Naive thymus-derived CD4-positive, alpha-beta T cell (primary cell): Measurements from ENCODE around the gene EMC10. TPM values are rescaled to one million over a fixed set of nuclear protein-coding genes. Genes with fewer than 3 reads are reported as not detected.

ENCODE experiments used
- ATAC-seq: fragments of 150-1000 bp; cut with Tn5 transposase; 2 replicates; pipeline ENCODE4 v1.10.0; 2021; ENCODE audit warnings: mild to moderate bottlenecking, moderate library complexity
- CTCF ChIA-PET: fragments of 350-600 bp; sonication (Branson Sonifier 250); formaldehyde crosslinking; loops from one replicate; lab custom pipeline; 2021; ENCODE audit warnings: antibody characterized with exemption; lab: Charles Lee
- POLR2A ChIA-PET: fragments of 350-600 bp; sonication (Branson Sonifier 250); formaldehyde crosslinking; loops from one replicate; lab custom pipeline; 2021; ENCODE audit warnings: antibody characterized with exemption, inconsistent platforms; lab: Charles Lee
- DNase-seq, 9 donors: peaks; one replicate each; pipeline versions ENCODE4 v3.0.0 to v3.0.0-alpha.2; 2020 to 2022; ENCODE audit warnings: mixed read lengths in 1 of 9
- H3K27ac ChIP-seq: one replicate; pipeline ENCODE4 v1.7.0; 2013; ENCODE audit warnings: mild to moderate bottlenecking, low read depth, low read length, moderate library complexity
- H3K27me3 ChIP-seq, 2 donors: one replicate each; pipeline ENCODE4 v1.7.0; 2013; ENCODE audit warnings: low read length in 2 of 2, mild to moderate bottlenecking in 2 of 2, moderate library complexity in 2 of 2; ENCODE audit not compliant: control insufficient read depth in 2 of 2, insufficient read depth in 2 of 2
- H3K36me3 ChIP-seq, 3 experiments: 1 replicate in 2 of 3; 2 replicates in 1 of 3; pipeline ENCODE4 v1.7.0; 2013; ENCODE audit warnings: low read length in 3 of 3, mild to moderate bottlenecking in 3 of 3, moderate library complexity in 1 of 3; ENCODE audit not compliant: insufficient read depth in 3 of 3, control insufficient read depth in 2 of 3
- H3K4me1 ChIP-seq, 2 donors: one replicate each; pipeline ENCODE4 v1.7.0; 2013; ENCODE audit warnings: low read length in 2 of 2, mild to moderate bottlenecking in 2 of 2, moderate library complexity in 1 of 2; ENCODE audit not compliant: control insufficient read depth in 2 of 2, insufficient read depth in 2 of 2
- H3K4me3 ChIP-seq: 2 replicates; pipeline ENCODE4 v1.7.0; 2013; ENCODE audit warnings: mild to moderate bottlenecking, low read length
- H3K9me3 ChIP-seq, 3 experiments: 1 replicate in 2 of 3; 2 replicates in 1 of 3; pipeline ENCODE4 v1.7.0; 2013; ENCODE audit warnings: low read length in 3 of 3; ENCODE audit not compliant: control insufficient read depth in 2 of 3
- H3K27ac Mint-ChIP-seq, 9 donors: one replicate each; pipeline ENCODE4 v1.8.0; 2020 to 2022; ENCODE audit warnings: mixed read lengths in 9 of 9, mild to moderate bottlenecking in 8 of 9, moderate library complexity in 5 of 9, inconsistent platforms in 2 of 9
- H3K27me3 Mint-ChIP-seq, 5 donors: one replicate each; pipeline ENCODE4 v1.8.0; 2021 to 2022; ENCODE audit warnings: mixed read lengths in 5 of 5, mild to moderate bottlenecking in 1 of 5
- H3K36me3 Mint-ChIP-seq, 5 donors: one replicate each; pipeline ENCODE4 v1.8.0; 2020 to 2022; ENCODE audit warnings: mixed read lengths in 5 of 5, mild to moderate bottlenecking in 3 of 5, inconsistent platforms in 1 of 5
- H3K4me1 Mint-ChIP-seq, 7 donors: one replicate each; pipeline ENCODE4 v1.8.0; 2020 to 2022; ENCODE audit warnings: mixed read lengths in 7 of 7, mild to moderate bottlenecking in 3 of 7, inconsistent platforms in 1 of 7
- H3K4me3 Mint-ChIP-seq, 10 donors: one replicate each; pipeline ENCODE4 v1.8.0; 2020 to 2022; ENCODE audit warnings: mild to moderate bottlenecking in 10 of 10, mixed read lengths in 10 of 10, moderate library complexity in 6 of 10, inconsistent platforms in 2 of 10
- H3K9me3 Mint-ChIP-seq, 11 donors: one replicate each; pipeline ENCODE4 v1.8.0; 2020 to 2022; ENCODE audit warnings: mixed read lengths in 11 of 11, mild to moderate bottlenecking in 4 of 11, inconsistent platforms in 1 of 11, moderate library complexity in 1 of 11
- intact Hi-C, 2 donors: fragments of 100-400 bp; cut with micrococcal nuclease; formaldehyde crosslinking; loops; one replicate each; pipeline ENCODE4 v1.15.1; 2023
- polyA plus RNA-seq, 2 donors: library from polyadenylated mRNA; unstranded; fragments of 300-500 nt; fragmentation: Illumina TruSeq; gene quantifications; one replicate each; pipeline ENCODE4 v1.2.3, GENCODE V29; 2021
- total RNA-seq, 6 experiments: library from RNA in 5 of 6; stranded (reverse) in 5 of 6; gene quantifications; 1 replicate in 5 of 6; 2 replicates in 1 of 6; pipeline ENCODE4 v1.2.3 and lab custom pipeline; 2021 to 2026

The EMC10 gene
- 10 to 100 TPM; 75.5 to 95.2 (median 88.1) TPM for total RNA-seq
- 10 to 100 TPM in 1 of 2 donors, 1 to 10 TPM in 1; 8.7 to 11.0 TPM for polyA plus RNA-seq
- total RNA-seq (lab: John Stamatoyannopoulos, UW), result 91.1 reads per million, percentile 83 among the genes with 10 or more reads in this experiment

GRCh38 chr19:50476224-50476906 is at the start of gene EMC10, which contains the start of gene GARIN5A:
TSS of gene EMC10 (plus strand) at chr19:50476507. CDS start at chr19:50476545, 38 bp downstream.
TSS of gene GARIN5A (minus strand) at chr19:50476848. CDS start at chr19:50476388, 460 bp downstream.
- intact Hi-C loops, result loop anchor here (1.0 kb wide), 9 partner anchors 35 to 451 kb away; partner anchors contain the start of genes JOSD2 (in 2 of the 2), KCNC3 (in 1 of the 2), NR1H2 (in 1 of the 2) and POLD1 (in 1 of the 2)
- Mint-ChIP-seq H3K36me3 (peaks cover 3 to 11% (median 8%) of the 10 kb centered on the region in 5 donors), H3K4me3 (peak within 1 kb of the TSS; percentile 94 to 99 (median 98)), H3K4me1 (peaks cover 21 to 36% (median 27%) of the 10 kb centered on the region in 7 donors), H3K27me3 (no peaks in the 10 kb centered on the region), H3K27ac (peak within 1 kb of the TSS; percentile 88 to 98 (median 96)), H3K9me3 (peaks cover 0 to 13% (median 0%) of the 10 kb centered on the region in 11 donors)
- Histone ChIP-seq H3K4me3 (peak within 1 kb of the TSS; percentile 96), H3K9me3 (no peaks in the 10 kb centered on the region), H3K4me1 (peaks cover 14 to 19% of the 10 kb centered on the region in 2 donors), H3K36me3 (peaks cover 0 to 40% (median 0%) of the 10 kb centered on the region in 3 experiments), H3K27me3 (no peaks in the 10 kb centered on the region), H3K27ac (peak within 1 kb of the TSS; percentile 96)
- CTCF ChIA-PET, result no interaction called here
- POLR2A ChIA-PET, result interaction anchor here (0.6 to 0.8 kb wide), 2 partner anchors 34 kb away, joined by 3 read pairs; partner anchors contain the start of gene JOSD2
- DNase-seq (peak; percentile 92 to 96 (median 95)), ATAC-seq (peak; percentile 97)

DNA sequence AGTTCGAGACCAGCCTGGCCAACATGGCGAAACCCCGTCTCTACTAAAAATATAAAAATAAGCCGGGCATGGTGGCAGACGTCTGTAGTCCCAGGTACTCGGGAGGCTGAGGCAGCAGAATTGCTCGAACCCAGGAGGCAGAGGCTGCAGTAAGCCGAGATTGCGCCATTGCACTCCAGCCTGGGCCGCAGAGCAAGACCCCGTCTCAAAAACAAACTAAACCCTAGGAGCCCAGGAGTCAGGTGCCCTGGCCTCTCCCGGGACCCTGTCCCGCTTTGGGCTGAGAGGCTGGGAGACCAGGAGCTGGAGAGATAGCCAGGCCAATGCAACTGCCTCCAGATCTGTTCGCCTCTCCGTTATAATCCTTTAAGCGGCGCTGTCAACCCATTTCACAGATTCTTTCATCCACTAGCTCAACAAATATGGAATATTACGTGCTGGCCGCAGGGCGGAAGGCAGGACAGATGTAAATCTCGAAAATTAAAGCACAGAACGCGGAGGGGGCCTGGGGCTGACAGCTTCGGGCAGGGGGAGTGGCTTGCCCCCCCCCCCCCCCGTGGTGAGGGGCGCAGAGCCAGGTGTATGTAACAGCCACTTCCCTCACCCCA is 48.9 kb upstream of the EMC10 start:
- H3K4me3 ChIP-seq, result peak overlapping the region; percentile 27
- ATAC-seq (no peak), DNase-seq (no peak)
- H3K27me3 Mint-ChIP-seq, result peaks cover 0 to 12% (median 5%) of the 10 kb centered on the region in 5 donors
- H3K4me3 Mint-ChIP-seq, result peak overlapping the region in 8 of 10 donors; percentile 53 to 80 (median 74)
- no peaks in the 10 kb centered on the region for H3K9me3 Mint-ChIP-seq
- intact Hi-C loops, result no loop called here
- peak overlapping the region in 2 of 9 donors; percentile 62 to 72 for H3K27ac Mint-ChIP-seq
- peaks cover 0 to 12% of the 10 kb centered on the region in 2 donors for H3K4me1 ChIP-seq
- no peaks in the 10 kb centered on the region for H3K36me3 ChIP-seq
- H3K4me1 Mint-ChIP-seq, result peaks cover 0 to 18% (median 16%) of the 10 kb centered on the region in 7 donors
- CTCF ChIA-PET, result interaction anchor here (0.7 to 0.8 kb wide), 2 partner anchors 70 to 494 kb away, joined by 3 read pairs; no protein-coding TSS in a partner anchor
- POLR2A ChIA-PET, result interaction anchor here (0.6 to 0.8 kb wide), 3 partner anchors 10 to 835 kb away, joined by 3 read pairs; no protein-coding TSS in a partner anchor
- no peaks in the 10 kb centered on the region for H3K27me3 ChIP-seq
- H3K27ac ChIP-seq, result peak overlapping the region; percentile 46
- H3K36me3 Mint-ChIP-seq, result no peaks in the 10 kb centered on the region
- H3K9me3 ChIP-seq, result no peaks in the 10 kb centered on the region

DNA sequence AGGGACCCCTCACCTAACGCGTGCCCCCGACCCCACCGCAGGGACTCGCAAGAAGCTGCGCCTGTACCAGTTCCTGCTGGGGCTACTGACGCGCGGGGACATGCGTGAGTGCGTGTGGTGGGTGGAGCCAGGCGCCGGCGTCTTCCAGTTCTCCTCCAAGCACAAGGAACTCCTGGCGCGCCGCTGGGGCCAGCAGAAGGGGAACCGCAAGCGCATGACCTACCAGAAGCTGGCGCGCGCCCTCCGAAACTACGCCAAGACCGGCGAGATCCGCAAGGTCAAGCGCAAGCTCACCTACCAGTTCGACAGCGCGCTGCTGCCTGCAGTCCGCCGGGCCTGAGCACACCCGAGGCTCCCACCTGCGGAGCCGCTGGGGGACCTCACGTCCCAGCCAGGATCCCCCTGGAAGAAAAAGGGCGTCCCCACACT is 48.3 kb upstream of the EMC10 start:
- ChIA-PET POLR2A (interaction anchor here (0.6 to 0.8 kb wide), 2 partner anchors 9 to 304 kb away, joined by 3 read pairs; no protein-coding TSS in a partner anchor), CTCF (interaction anchor here (0.8 kb wide), 1 partner anchor 71 kb away, joined by 3 read pairs; no protein-coding TSS in a partner anchor)
- Mint-ChIP-seq H3K27ac (peak overlapping the region in 2 of 9 donors; percentile 12 to 72), H3K4me3 (peak overlapping the region; percentile 53 to 80 (median 74)), H3K36me3 (no peaks in the 10 kb centered on the region), H3K9me3 (no peaks in the 10 kb centered on the region), H3K4me1 (peaks cover 0 to 20% (median 16%) of the 10 kb centered on the region in 7 donors), H3K27me3 (peaks cover 0 to 15% (median 8%) of the 10 kb centered on the region in 5 donors)
- ATAC-seq (peak; percentile 62), DNase-seq (peak; percentile 30 to 70 (median 49))
- intact Hi-C loops, result no loop called here
- H3K27ac ChIP-seq, result peak overlapping the region; percentile 46
- H3K36me3 ChIP-seq, result no peaks in the 10 kb centered on the region
- H3K9me3 ChIP-seq, result no peaks in the 10 kb centered on the region
- H3K27me3 ChIP-seq, result no peaks in the 10 kb centered on the region
- H3K4me1 ChIP-seq, result peaks cover 0 to 12% of the 10 kb centered on the region in 2 donors
- peak overlapping the region; percentile 27 for H3K4me3 ChIP-seq

- no peaks in the 10 kb centered on the region for H3K36me3 ChIP-seq
- Mint-ChIP-seq H3K27ac (peak overlapping the region in 4 of 9 donors; percentile 68 to 73 (median 70)), H3K4me1 (peaks cover 0 to 23% (median 16%) of the 10 kb centered on the region in 7 donors), H3K4me3 (peak overlapping the region in 9 of 10 donors; percentile 55 to 80 (median 72)), H3K36me3 (no peaks in the 10 kb centered on the region), H3K27me3 (peaks cover 0 to 19% (median 11%) of the 10 kb centered on the region in 5 donors), H3K9me3 (no peaks in the 10 kb centered on the region)
- DNase-seq (no peak), ATAC-seq (no peak)
- H3K4me3 ChIP-seq, result no peak overlapping the region
- H3K27me3 ChIP-seq, result no peaks in the 10 kb centered on the region
- ChIA-PET POLR2A (no interaction called here), CTCF (no interaction called here)
- no peak overlapping the region for H3K27ac ChIP-seq
- peaks cover 0 to 12% of the 10 kb centered on the region in 2 donors for H3K4me1 ChIP-seq
- H3K9me3 ChIP-seq, result no peaks in the 10 kb centered on the region
- intact Hi-C loops, result no loop called here
These were observed 47.4 kb upstream of the EMC10 start for GRCh38 chr19:50428772-50429463.

- no peaks in the 10 kb centered on the region for H3K36me3 Mint-ChIP-seq
- H3K27ac Mint-ChIP-seq, result peak overlapping the region in 8 of 9 donors; percentile 52 to 92 (median 86)
- ATAC-seq (no peak), DNase-seq (no peak)
- H3K4me3 ChIP-seq, result peak overlapping the region; percentile 61
- no peaks in the 10 kb centered on the region for H3K27me3 ChIP-seq
- no peaks in the 10 kb centered on the region for H3K9me3 Mint-ChIP-seq
- ChIA-PET POLR2A (no interaction called here), CTCF (no interaction called here)
- peak overlapping the region; percentile 73 for H3K27ac ChIP-seq
- H3K4me1 ChIP-seq, result peaks cover 0 to 12% of the 10 kb centered on the region in 2 donors
- peaks cover 0 to 19% (median 12%) of the 10 kb centered on the region in 5 donors for H3K27me3 Mint-ChIP-seq
- H3K4me3 Mint-ChIP-seq, result peak overlapping the region; percentile 87 to 100 (median 92)
- intact Hi-C loops, result loop anchor here (1.0 to 5.0 kb wide), 7 partner anchors 30 to 80 kb away; partner anchors contain the start of genes EMC10 (in 2 of the 2), GARIN5A (in 2 of the 2), JOSD2 (in 2 of the 2) and POLD1 (in 2 of the 2)
- H3K4me1 Mint-ChIP-seq, result peaks cover 0 to 23% (median 16%) of the 10 kb centered on the region in 7 donors
- H3K9me3 ChIP-seq, result no peaks in the 10 kb centered on the region
- no peaks in the 10 kb centered on the region for H3K36me3 ChIP-seq
These were observed 45.4 kb upstream of the EMC10 start for GRCh38 chr19:50430888-50431342.
